ENCODE measurements around the gene GNAT3. TPM values are rescaled to one million over a fixed set of nuclear protein-coding genes. Genes with fewer than 3 reads are reported as not detected.

The GNAT3 gene
- total and polyA plus RNA-seq, 2 donors (not counting 3 experiments of a cell fraction or from before 2014, with no cell fraction given), result not detected

- Histone ChIP-seq H3K36me3 (ENCODE audit: control insufficient read depth in 2 of 2, extremely low read depth in 1 of 2, insufficient read depth in 2 of 2, low read length in 2 of 2) (no peaks in the 10 kb centered on the region), H4K20me1 (replicated peaks; ENCODE audit: control insufficient read depth, extremely low read depth, insufficient read depth, low read length) (no peaks in the 10 kb centered on the region), H3K9me3 (replicated peaks; ENCODE audit: control insufficient read depth, insufficient read depth, low read length) (no peaks in the 10 kb centered on the region), H3K4me1 (ENCODE audit: control insufficient read depth, extremely low read depth, insufficient read depth, low read length) (no peaks in the 10 kb centered on the region), H3K4me3 (replicated peaks in 1 of 3; ENCODE audit: insufficient read depth in 1 of 3, low read depth in 1 of 3, low read length in 3 of 3) (no peak overlapping the region), H3K79me2 (ENCODE audit: control insufficient read depth, insufficient read depth, low read length) (no peaks in the 10 kb centered on the region), H3K9me1 (replicated peaks; ENCODE audit: control insufficient read depth, extremely low read depth, insufficient read depth, low read length) (no peaks in the 10 kb centered on the region), H3K4me2 (ENCODE audit: insufficient read depth, low read length) (no peak overlapping the region), H2AFZ (ENCODE audit: low read depth, low read length) (no peak overlapping the region), H3K27me3 (ENCODE audit: control insufficient read depth in 2 of 2, insufficient read depth in 2 of 2, low read length in 2 of 2) (no peaks in the 10 kb centered on the region), H3K27ac (ENCODE audit: insufficient read depth, low read depth, low read length) (no peak overlapping the region), H3K9ac (replicated peaks; ENCODE audit: extremely low read depth, insufficient read depth, low read length) (no peak overlapping the region)
- ChIA-PET CTCF (no interaction called here), POLR2A (no interaction called here)
- DNase-seq (ENCODE audit: low read depth, low spot score) (no peak), FAIRE-seq (no peak)
- no peak for TF ChIP-seq POLR2AphosphoS5 (IDR thresholded peaks at IDR 0.05; ENCODE audit: insufficient read depth, low read depth, low read length)
- TF ChIP-seq MAX (IDR thresholded peaks at IDR 0.05; ENCODE audit: insufficient read depth, insufficient read length), result no peak
- no peak for TF ChIP-seq POLR2A (IDR thresholded peaks at IDR 0.05; ENCODE audit: low read depth, low read length)
- TF ChIP-seq MYC (IDR thresholded peaks at IDR 0.05; ENCODE audit: low read depth, low read length), result no peak
- no peak for TF ChIP-seq CTCF (IDR thresholded peaks at IDR 0.05; ENCODE audit: extremely low read depth in 1 of 2, insufficient read depth in 1 of 2, low read depth in 1 of 2, low read length in 2 of 2)
- TF ChIP-seq GATA2 (IDR thresholded peaks at IDR 0.05; ENCODE audit: insufficient read depth, insufficient read length, low read depth, low read length), result no peak
- no peak for TF ChIP-seq JUN (IDR thresholded peaks at IDR 0.05; ENCODE audit: borderline replicate concordance, insufficient read depth, insufficient read length, low read depth)
- TF ChIP-seq FOS (IDR thresholded peaks at IDR 0.05; ENCODE audit: borderline replicate concordance, insufficient read depth, low read length), result no peak
- no peak for TF ChIP-seq EZH2 (IDR thresholded peaks at IDR 0.05; ENCODE audit: borderline replicate concordance, low read depth, low read length, severe bottlenecking)
- dilution Hi-C loops (cut with MboI; ENCODE audit: extremely low pct_ligation_motif_present, low sequenced_read_pairs), result no loop called here
- BruUV-seq (replicated peaks), result no TSS peak
- intact Hi-C loops (cut with micrococcal nuclease), result no loop called here
Observed at GRCh38 chr7:80520199-80520598, 8.3 kb upstream of the GNAT3 start.

All from endothelial cell of umbilical vein (primary cell).